Mucosa of stomach (tissue), 1 donor: ENCODE data around the gene UBE2O.

Experiments used
- H3K27me3 ChIP-seq: one replicate; pipeline ENCODE4 v1.7.0; 2013; ENCODE audit warnings: mild to moderate bottlenecking, low read length; ENCODE audit not compliant: control insufficient read depth, insufficient read depth
- H3K36me3 ChIP-seq: one replicate; pipeline ENCODE4 v1.7.0; 2013; ENCODE audit warnings: low read length; ENCODE audit not compliant: control insufficient read depth, insufficient read depth
- H3K4me1 ChIP-seq: one replicate; pipeline ENCODE4 v1.7.0; 2013; ENCODE audit warnings: mild to moderate bottlenecking, low read length; ENCODE audit not compliant: control insufficient read depth, insufficient read depth
- H3K4me3 ChIP-seq: one replicate; pipeline ENCODE4 v1.7.0; 2013; ENCODE audit warnings: low read length
- H3K9ac ChIP-seq: one replicate; pipeline ENCODE4 v1.7.0; 2013; ENCODE audit warnings: mild to moderate bottlenecking, low read length, moderate library complexity
- H3K9me3 ChIP-seq: one replicate; pipeline ENCODE4 v1.7.0; 2013; ENCODE audit warnings: mild to moderate bottlenecking, low read length, moderate library complexity; ENCODE audit not compliant: control insufficient read depth
- donor health status: Pancreatic carcinoma.

UBE2O gene

GRCh38 chr17:76399175-76400172 is 53.5 kb downstream of the UBE2O start:
- H3K4me3 ChIP-seq = no peak overlapping the region

GRCh38 chr17:76398523-76399174 is 54.3 kb downstream of the UBE2O start:
- Histone ChIP-seq H3K27me3 (no peaks in the 10 kb centered on the region), H3K36me3 (peaks cover 45% of the 10 kb centered on the region), H3K4me1 (peaks cover 12% of the 10 kb centered on the region), H3K9me3 (no peaks in the 10 kb centered on the region), H3K4me3 (no peak overlapping the region), H3K9ac (no peak overlapping the region)

More at GRCh38 chr17:76399175-76400172, 53.5 kb downstream of the UBE2O start:
- Histone ChIP-seq H3K4me1 (peaks cover 12% of the 10 kb centered on the region), H3K9ac (no peak overlapping the region), H3K36me3 (peaks cover 50% of the 10 kb centered on the region), H3K9me3 (no peaks in the 10 kb centered on the region), H3K27me3 (no peaks in the 10 kb centered on the region)

GRCh38 chr17:76397687-76398522 is 55.0 kb downstream of the UBE2O start:
- no peak overlapping the region for H3K9ac ChIP-seq
- peaks cover 12% of the 10 kb centered on the region for H3K4me1 ChIP-seq
- H3K36me3 ChIP-seq = peaks cover 45% of the 10 kb centered on the region
- no peaks in the 10 kb centered on the region for H3K9me3 ChIP-seq
- no peak overlapping the region for H3K4me3 ChIP-seq
- no peaks in the 10 kb centered on the region for H3K27me3 ChIP-seq

GRCh38 chr17:76397184-76397583 is 55.8 kb downstream of the UBE2O start:
- no peaks in the 10 kb centered on the region for H3K27me3 ChIP-seq
- H3K9me3 ChIP-seq = no peaks in the 10 kb centered on the region
- no peak overlapping the region for H3K9ac ChIP-seq
- peaks cover 12% of the 10 kb centered on the region for H3K4me1 ChIP-seq
- H3K36me3 ChIP-seq = peaks cover 45% of the 10 kb centered on the region
- H3K4me3 ChIP-seq = no peak overlapping the region

- Histone ChIP-seq H3K9me3 (no peaks in the 10 kb centered on the region), H3K36me3 (peaks cover 41% of the 10 kb centered on the region), H3K4me1 (peaks cover 12% of the 10 kb centered on the region), H3K27me3 (no peaks in the 10 kb centered on the region), H3K4me3 (no peak overlapping the region), H3K9ac (no peak overlapping the region)
Observed at GRCh38 chr17:76395980-76396379, 57.0 kb downstream of the UBE2O start.

GRCh38 chr17:76394166-76394565 is 58.8 kb downstream of the UBE2O start:
- H3K27me3 ChIP-seq = no peaks in the 10 kb centered on the region
- H3K36me3 ChIP-seq = peaks cover 24% of the 10 kb centered on the region
- H3K9ac ChIP-seq = no peak overlapping the region
- H3K9me3 ChIP-seq = no peaks in the 10 kb centered on the region
- H3K4me3 ChIP-seq = no peak overlapping the region
- H3K4me1 ChIP-seq = peaks cover 12% of the 10 kb centered on the region

- Histone ChIP-seq H3K27me3 (peaks cover under 1% of the 10 kb centered on the region), H3K9ac (no peak overlapping the region), H3K4me3 (no peak overlapping the region), H3K9me3 (no peaks in the 10 kb centered on the region), H3K4me1 (peaks cover 10% of the 10 kb centered on the region), H3K36me3 (peaks cover 5% of the 10 kb centered on the region)
Observed at GRCh38 chr17:76391200-76391715, 61.7 kb downstream of the UBE2O start.

- H3K9ac ChIP-seq = no peak overlapping the region
- H3K27me3 ChIP-seq = peaks cover 13% of the 10 kb centered on the region
- no peaks in the 10 kb centered on the region for H3K9me3 ChIP-seq
- no peak overlapping the region for H3K4me3 ChIP-seq
- no peaks in the 10 kb centered on the region for H3K36me3 ChIP-seq
- H3K4me1 ChIP-seq = peaks cover 16% of the 10 kb centered on the region
Observed at GRCh38 chr17:76390003-76390421, 62.9 kb downstream of the UBE2O start.

GRCh38 chr17:76388966-76389888 is 63.7 kb downstream of the UBE2O start:
- peaks cover 16% of the 10 kb centered on the region for H3K27me3 ChIP-seq
- H3K36me3 ChIP-seq = no peaks in the 10 kb centered on the region
- H3K9ac ChIP-seq = no peak overlapping the region
- no peak overlapping the region for H3K4me3 ChIP-seq
- no peaks in the 10 kb centered on the region for H3K9me3 ChIP-seq
- peaks cover 20% of the 10 kb centered on the region for H3K4me1 ChIP-seq

- Histone ChIP-seq H3K9me3 (no peaks in the 10 kb centered on the region), H3K27me3 (peaks cover 30% of the 10 kb centered on the region), H3K4me3 (no peak overlapping the region), H3K36me3 (no peaks in the 10 kb centered on the region), H3K9ac (no peak overlapping the region), H3K4me1 (peaks cover 32% of the 10 kb centered on the region)
Observed at GRCh38 chr17:76386966-76387765, 65.8 kb downstream of the UBE2O start.
